B cell (primary cell): ENCODE results near the gene MCM3AP. TPM values are rescaled to one million over a fixed set of nuclear protein-coding genes. Genes with fewer than 3 reads are reported as not detected.

Experiments
- ATAC-seq: fragments of 200-7000 bp; cut with Tn5 transposase; one replicate; pipeline ENCODE4 v1.10.0; 2021; ENCODE audit warnings: low read depth, mild to moderate bottlenecking, moderate number of reproducible peaks, moderate library complexity
- CTCF ChIA-PET: fragments of 350-600 bp; sonication (Branson Sonifier 250); formaldehyde crosslinking; loops from one replicate; lab custom pipeline; 2021; ENCODE audit warnings: antibody characterized with exemption, inconsistent platforms; lab: Charles Lee
- POLR2A ChIA-PET: fragments of 350-600 bp; sonication (Branson Sonifier 250); formaldehyde crosslinking; loops from one replicate; lab custom pipeline; 2021; ENCODE audit warnings: antibody characterized with exemption; lab: Charles Lee
- DNase-seq: peaks from one replicate; pipeline ENCODE4 v3.0.0; 2013
- H2AFZ ChIP-seq: 2 replicates; pipeline ENCODE4 v1.6.1; 2012; ENCODE audit warnings: mild to moderate bottlenecking, low read depth, low read length; ENCODE audit not compliant: insufficient read depth, poor library complexity, severe bottlenecking
- H3K27ac ChIP-seq, 2 donors: 1 replicate in 1 of 2; 2 replicates in 1 of 2; pipeline ENCODE4 v1.5.1; 2012 to 2013; ENCODE audit warnings: low read length in 2 of 2, mild to moderate bottlenecking in 2 of 2, moderate library complexity in 1 of 2
- H3K27me3 ChIP-seq, 4 experiments: fragments of 200-600 bp in 1 of 4; sonication (generic) in 1 of 4; replicated peaks in 1 of 4; 1 replicate in 2 of 4; 2 replicates in 2 of 4; pipeline versions ENCODE4 v1.6.1 to v1.7.0; 2013 to 2016; ENCODE audit warnings: low read length in 3 of 4, mild to moderate bottlenecking in 2 of 4, mixed read lengths in 1 of 4, moderate library complexity in 1 of 4; ENCODE audit not compliant: insufficient read depth in 4 of 4, control insufficient read depth in 3 of 4; ENCODE audit errors: control extremely low read depth in 1 of 4
- H3K36me3 ChIP-seq, 2 experiments: replicated peaks in 1 of 2; 1 replicate in 1 of 2; 2 replicates in 1 of 2; pipeline versions ENCODE4 v1.6.1 to v1.7.1; 2013; ENCODE audit warnings: low read length in 1 of 2; ENCODE audit not compliant: insufficient read depth in 2 of 2, control insufficient read depth in 1 of 2; ENCODE audit errors: control extremely low read depth in 1 of 2, extremely low read depth in 1 of 2
- H3K4me1 ChIP-seq, 2 donors: fragments of 200-600 bp in 1 of 2; sonication (generic) in 1 of 2; 1 replicate in 1 of 2; 2 replicates in 1 of 2; pipeline versions ENCODE4 v1.5.1 to v1.6.1; 2013 to 2017; ENCODE audit warnings: low read length in 2 of 2; ENCODE audit not compliant: control insufficient read depth in 2 of 2, insufficient read depth in 2 of 2
- H3K4me2 ChIP-seq: replicated peaks from 2 replicates; pipeline ENCODE3; 2012; ENCODE audit warnings: mild to moderate bottlenecking, low read depth, low read length; ENCODE audit not compliant: poor library complexity, severe bottlenecking
- H3K4me3 ChIP-seq, 5 experiments: fragments of 200-600 bp in 1 of 5; sonication (generic) in 1 of 5; 1 replicate in 3 of 5; 2 replicates in 2 of 5; pipeline versions ENCODE4 v1.5.1 to v1.7.0; 2011 to 2016; ENCODE audit warnings: low read length in 4 of 5, mild to moderate bottlenecking in 4 of 5, low read depth in 2 of 5, control low read depth in 1 of 5, moderate library complexity in 1 of 5; ENCODE audit not compliant: insufficient read depth in 1 of 5; ENCODE audit errors: control extremely low read depth in 1 of 5, extremely low read depth in 1 of 5
- H3K79me2 ChIP-seq: fragments of 200-600 bp; sonication (generic); one replicate; pipeline ENCODE4 v1.6.0; 2016; ENCODE audit warnings: low read length; ENCODE audit not compliant: control insufficient read depth, insufficient read depth
- H3K9ac ChIP-seq: fragments of 200-600 bp; sonication (generic); 2 replicates; pipeline ENCODE4 v1.6.1; 2017; ENCODE audit warnings: mild to moderate bottlenecking, low read length, moderate library complexity
- H3K9me3 ChIP-seq, 3 donors: one replicate each; pipeline versions ENCODE4 v1.6.1 to v1.7.1; 2013; ENCODE audit warnings: low read length in 2 of 3; ENCODE audit not compliant: control insufficient read depth in 2 of 3, insufficient read depth in 1 of 3; ENCODE audit errors: control extremely low read depth in 1 of 3
- H4K20me1 ChIP-seq: 2 replicates; pipeline ENCODE4 v1.6.0; 2012; ENCODE audit warnings: mild to moderate bottlenecking, low read length; ENCODE audit not compliant: insufficient read depth, control insufficient read depth, poor library complexity, severe bottlenecking
- H3K27ac Mint-ChIP-seq: one replicate; pipeline ENCODE4 v1.8.0; 2021; ENCODE audit warnings: mixed read lengths
- H3K27me3 Mint-ChIP-seq: one replicate; pipeline ENCODE4 v1.8.0; 2021; ENCODE audit warnings: mixed read lengths
- H3K4me1 Mint-ChIP-seq: one replicate; pipeline ENCODE4 v1.8.0; 2021; ENCODE audit warnings: mixed read lengths
- H3K4me3 Mint-ChIP-seq: one replicate; pipeline ENCODE4 v1.8.0; 2021; ENCODE audit warnings: mixed read lengths
- H3K9me3 Mint-ChIP-seq: one replicate; pipeline ENCODE4 v1.8.0; 2022; ENCODE audit warnings: mixed read lengths; ENCODE audit not compliant: insufficient read depth
- EZH2 ChIP-seq: IDR thresholded peaks from 2 replicates; pipeline ENCODE4 v1.6.1; 2012; ENCODE audit warnings: borderline replicate concordance, low read depth, mild to moderate bottlenecking, moderate library complexity, low read length; ENCODE audit not compliant: insufficient read depth, poor library complexity, severe bottlenecking
- WGBS: methylation state at CpG from one replicate; pipeline ENCODE4 v1.1.5; 2013; ENCODE audit warnings: missing lambda C conversion rate; ENCODE audit not compliant: insufficient coverage; 5-methylcytosine and 5-hydroxymethylcytosine counted together
- intact Hi-C: fragments of 100-400 bp; cut with micrococcal nuclease; formaldehyde crosslinking; loops from one replicate; pipeline ENCODE4 v1.10.0; 2022
- polyA plus RNA-seq: library from polyadenylated mRNA; depleted of rRNA; stranded (reverse); fragments of >200 nt; gene quantifications from 2 replicates; pipeline ENCODE4 v1.2.3, GENCODE V29; 2012
- total RNA-seq, 2 donors: library from RNA; stranded (reverse); fragments of 120-200 nt in 1 of 2; gene quantifications; 1 replicate in 1 of 2; 2 replicates in 1 of 2; pipeline versions ENCODE4 v1.2.3 to v1.2.4, GENCODE V29; 2013 to 2022
- TF ChIP-seq, protein P1 (sequence below): fragments of 200-600 bp; IDR thresholded peaks from one replicate; pipeline ENCODE4 v1.8.0; 2022; ENCODE audit warnings: antibody characterized with exemption, mild to moderate bottlenecking

Gene MCM3AP
- total and polyA plus RNA-seq, 2 donors (not counting 1 experiment from before 2014, with no cell fraction given) = 61.7 to 180 TPM

DNA sequence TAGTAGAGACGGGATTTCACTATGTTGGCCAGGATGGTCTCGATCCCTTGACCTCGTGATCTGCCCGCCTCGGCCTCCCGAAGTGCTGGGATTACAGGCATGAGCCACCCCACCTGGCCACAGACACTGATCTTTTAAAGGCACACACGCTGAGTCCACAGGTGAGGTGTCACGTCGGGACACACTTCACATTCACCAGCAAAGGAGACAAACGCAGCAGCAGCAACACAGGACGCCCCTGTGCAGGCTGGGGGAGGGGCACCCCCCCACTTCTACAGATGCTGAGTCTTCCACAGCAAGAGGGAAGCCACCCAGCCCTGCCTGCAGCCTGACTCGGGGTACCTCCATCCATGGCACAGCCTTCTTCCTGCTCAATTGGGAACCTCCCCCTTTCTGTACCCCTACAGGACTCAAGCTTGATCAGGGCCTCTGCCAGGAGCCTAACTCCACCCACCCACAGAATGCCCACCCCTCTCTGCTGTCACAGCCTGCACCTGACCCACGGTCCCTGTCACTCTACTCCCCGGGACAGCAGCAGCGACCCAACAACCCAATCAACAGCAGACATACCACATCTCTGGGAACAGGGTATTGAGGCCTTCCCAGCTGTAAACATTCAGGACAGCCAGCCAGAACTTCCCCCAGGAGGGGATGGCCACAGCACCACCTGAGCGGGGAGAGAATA lies 66.4 kb downstream of the MCM3AP start:
- H3K27ac ChIP-seq = no peak overlapping the region
- Mint-ChIP-seq H3K4me3 (no peak overlapping the region), H3K4me1 (no peaks in the 10 kb centered on the region), H3K27me3 (no peaks in the 10 kb centered on the region), H3K27ac (no peak overlapping the region), H3K9me3 (no peaks in the 10 kb centered on the region)
- H3K9me3 ChIP-seq = no peaks in the 10 kb centered on the region
- POLR2A ChIA-PET = no interaction called here
- DNase-seq = no peak
- peaks cover 29% of the 10 kb centered on the region for H3K79me2 ChIP-seq
- CTCF ChIA-PET = no interaction called here
- intact Hi-C loops = no loop called here
- no peaks in the 10 kb centered on the region for H3K4me1 ChIP-seq
- H3K4me2 ChIP-seq = no peak overlapping the region
- no peak for ATAC-seq
- H4K20me1 ChIP-seq = no peaks in the 10 kb centered on the region
- TF ChIP-seq, protein P1, sequence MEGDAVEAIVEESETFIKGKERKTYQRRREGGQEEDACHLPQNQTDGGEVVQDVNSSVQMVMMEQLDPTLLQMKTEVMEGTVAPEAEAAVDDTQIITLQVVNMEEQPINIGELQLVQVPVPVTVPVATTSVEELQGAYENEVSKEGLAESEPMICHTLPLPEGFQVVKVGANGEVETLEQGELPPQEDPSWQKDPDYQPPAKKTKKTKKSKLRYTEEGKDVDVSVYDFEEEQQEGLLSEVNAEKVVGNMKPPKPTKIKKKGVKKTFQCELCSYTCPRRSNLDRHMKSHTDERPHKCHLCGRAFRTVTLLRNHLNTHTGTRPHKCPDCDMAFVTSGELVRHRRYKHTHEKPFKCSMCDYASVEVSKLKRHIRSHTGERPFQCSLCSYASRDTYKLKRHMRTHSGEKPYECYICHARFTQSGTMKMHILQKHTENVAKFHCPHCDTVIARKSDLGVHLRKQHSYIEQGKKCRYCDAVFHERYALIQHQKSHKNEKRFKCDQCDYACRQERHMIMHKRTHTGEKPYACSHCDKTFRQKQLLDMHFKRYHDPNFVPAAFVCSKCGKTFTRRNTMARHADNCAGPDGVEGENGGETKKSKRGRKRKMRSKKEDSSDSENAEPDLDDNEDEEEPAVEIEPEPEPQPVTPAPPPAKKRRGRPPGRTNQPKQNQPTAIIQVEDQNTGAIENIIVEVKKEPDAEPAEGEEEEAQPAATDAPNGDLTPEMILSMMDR = no peak
- TF ChIP-seq EZH2 = no peak
- WGBS = 94% methylated on average over 14 of the region's 16 CpGs
- no peak overlapping the region for H2AFZ ChIP-seq
- H3K36me3 ChIP-seq = peaks cover 0 to 2% of the 10 kb centered on the region in 2 experiments
- no peak overlapping the region for H3K4me3 ChIP-seq
- no peak overlapping the region for H3K9ac ChIP-seq
- no peaks in the 10 kb centered on the region for H3K27me3 ChIP-seq

DNA sequence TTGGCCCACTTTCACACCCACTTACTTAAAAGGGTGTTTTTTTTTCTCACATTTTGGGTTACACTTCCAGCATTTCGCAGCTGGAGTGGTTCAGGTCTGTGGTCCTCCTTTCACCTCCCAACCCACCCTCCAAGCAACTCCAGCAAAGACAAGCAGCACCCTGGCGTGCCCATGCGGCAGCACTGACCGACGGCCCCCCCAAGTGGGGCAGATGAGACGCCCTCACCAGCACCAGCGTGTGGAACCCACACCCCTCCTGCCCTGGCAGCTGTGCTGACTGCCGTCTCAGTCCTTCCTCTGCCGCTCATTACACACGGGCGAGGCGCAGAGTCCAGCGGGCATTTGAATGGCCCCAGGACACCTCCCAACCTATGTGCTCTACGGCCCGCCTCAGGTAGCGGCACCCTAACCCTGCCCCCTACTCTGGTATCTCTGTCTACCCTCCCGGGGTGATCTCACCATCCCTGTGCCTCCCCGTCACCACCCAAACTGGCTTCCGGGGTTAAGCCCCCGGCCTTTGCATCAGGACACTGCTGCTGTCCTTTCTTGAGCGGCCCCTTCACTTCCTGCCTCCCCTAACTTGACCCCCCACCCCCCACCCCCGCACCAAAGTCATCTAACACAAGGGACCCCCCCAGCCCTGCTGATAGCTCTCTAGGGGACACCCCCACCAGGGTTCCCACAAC lies 67.8 kb downstream of the MCM3AP start:
- Histone ChIP-seq H4K20me1 (no peaks in the 10 kb centered on the region), H3K27me3 (no peaks in the 10 kb centered on the region), H3K9me3 (no peaks in the 10 kb centered on the region), H3K27ac (no peak overlapping the region), H3K9ac (no peak overlapping the region), H3K4me1 (no peaks in the 10 kb centered on the region), H3K4me2 (no peak overlapping the region), H3K79me2 (peaks cover 22% of the 10 kb centered on the region), H3K4me3 (no peak overlapping the region), H3K36me3 (peaks cover 0 to 2% of the 10 kb centered on the region in 2 experiments), H2AFZ (no peak overlapping the region)
- no peak overlapping the region for H3K4me3 Mint-ChIP-seq
- H3K4me1 Mint-ChIP-seq = no peaks in the 10 kb centered on the region
- no peak for TF ChIP-seq EZH2
- H3K9me3 Mint-ChIP-seq = no peaks in the 10 kb centered on the region
- ATAC-seq (no peak), DNase-seq (no peak)
- ChIA-PET POLR2A (no interaction called here), CTCF (no interaction called here)
- H3K27ac Mint-ChIP-seq = no peak overlapping the region
- no peaks in the 10 kb centered on the region for H3K27me3 Mint-ChIP-seq
- intact Hi-C loops = no loop called here
- WGBS = 94% methylated on average over 20 of the region's 22 CpGs
